ENCODE results near the gene IQGAP3.
"Not testable (repeated sequence)": the region's sequence is repeated elsewhere in the genome, so short reads cannot be mapped to it uniquely, and the experiment has no call there.

The IQGAP3 gene

GRCh38 chr1:156571919-156572662 lies at the start of gene IQGAP3:
Gene IQGAP3 (minus strand): TSS chr1:156572565. CDS start chr1:156572529, 36 bp downstream.
- DNase-seq: peak; percentile 94

DNA sequence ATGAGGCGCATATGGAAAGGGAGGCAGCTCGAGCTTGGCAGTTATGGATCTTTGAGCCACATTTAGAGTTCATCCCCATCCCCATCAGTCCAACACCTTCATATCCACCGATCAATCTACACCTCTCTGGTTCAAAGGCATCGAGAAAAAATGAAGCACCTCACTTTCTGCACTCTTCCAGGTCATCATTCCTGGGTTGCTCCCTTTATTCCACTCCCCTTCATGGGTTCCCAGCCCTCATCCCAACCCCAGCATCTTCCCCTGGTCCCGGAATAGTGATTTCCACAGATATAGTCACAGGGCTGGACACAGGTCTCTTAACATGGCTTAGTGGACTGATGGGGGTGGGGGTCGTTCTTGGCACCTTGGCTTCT lies 47.2 kb upstream of the IQGAP3 start:
- DNase-seq: no peak

DNA sequence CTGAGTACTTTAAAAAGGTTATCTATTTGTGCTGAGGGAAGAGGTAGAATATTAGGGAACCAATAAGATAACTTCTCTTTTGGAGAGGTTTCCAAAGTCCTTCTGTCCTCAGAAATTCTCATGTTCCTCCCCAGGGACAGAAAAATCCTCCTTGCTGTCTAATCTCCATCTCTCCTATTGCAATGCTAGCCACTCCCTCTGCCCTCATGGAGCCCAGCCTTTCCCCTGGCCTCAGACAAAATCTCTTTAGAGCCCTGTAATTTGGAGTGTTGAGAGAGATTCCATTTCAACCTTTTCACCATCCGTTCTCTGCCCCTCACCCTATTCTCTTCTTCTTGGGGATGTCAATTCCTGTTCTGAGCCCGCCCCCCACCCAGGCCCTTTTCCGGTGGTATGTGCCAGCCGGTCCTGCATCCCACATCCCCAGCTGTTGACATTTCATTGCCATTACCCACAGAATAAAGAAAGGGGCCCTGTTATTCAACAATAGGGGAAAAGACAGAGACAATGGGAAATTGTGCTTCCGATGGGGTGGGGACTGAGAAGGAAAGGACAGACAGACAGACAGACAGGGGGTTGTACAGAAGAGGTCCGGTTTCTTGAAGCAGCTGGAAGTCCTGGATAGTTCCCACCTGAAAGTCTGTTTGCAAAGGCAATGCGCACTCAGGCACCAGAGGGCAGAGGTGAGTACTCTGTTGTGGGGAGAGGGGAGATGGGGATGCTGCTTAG lies 46.7 kb upstream of the IQGAP3 start, which contains the start of gene HAPLN2:
TSS of gene HAPLN2 (plus strand) at position 563 of the 729 bp plus-strand sequence. CDS start 4,076 bp downstream, outside the sequence.
- DNase-seq: peak; percentile 71

- peak; percentile 90 for DNase-seq
Measured at GRCh38 chr1:156616463-156616862, 44.1 kb upstream of the IQGAP3 start.

GRCh38 chr1:156615946-156616345 lies 43.6 kb upstream of the IQGAP3 start:
- no peak for DNase-seq

GRCh38 chr1:156612666-156613065 lies 40.3 kb upstream of the IQGAP3 start:
- DNase-seq: no peak

DNA sequence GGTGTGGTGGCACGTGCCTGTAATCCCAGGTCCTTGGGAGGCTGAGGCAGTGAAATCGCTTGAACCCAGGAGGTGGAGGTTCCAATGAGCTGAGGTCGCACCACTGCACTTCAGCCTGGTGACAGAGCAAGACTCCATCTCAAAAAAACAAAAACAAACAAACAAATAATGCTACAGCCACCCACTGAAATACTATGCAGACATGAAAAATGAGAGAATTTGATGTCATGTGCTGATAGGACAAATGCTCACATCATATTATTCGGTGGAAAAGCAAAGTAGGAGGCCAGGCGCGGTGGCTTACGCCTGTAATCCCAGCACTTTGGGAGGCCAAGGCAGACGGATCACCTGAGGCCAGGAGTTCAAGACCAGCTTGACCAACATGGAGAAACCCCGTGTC lies 37.7 kb upstream of the IQGAP3 start:
- not testable (repeated sequence) for DNase-seq

GRCh38 chr1:156608981-156609380 lies 36.6 kb upstream of the IQGAP3 start:
- peak; percentile 80 for DNase-seq

GRCh38 chr1:156608036-156608674 lies 35.8 kb upstream of the IQGAP3 start:
- DNase-seq: peak; percentile 86

- DNase-seq: not testable (repeated sequence)
Measured at GRCh38 chr1:156607344-156607743, 35.0 kb upstream of the IQGAP3 start.

- peak; percentile 74 for DNase-seq
Measured at GRCh38 chr1:156602557-156602993, 30.2 kb upstream of the IQGAP3 start.

- no peak for DNase-seq
Measured at GRCh38 chr1:156601892-156602291, 29.5 kb upstream of the IQGAP3 start.

- DNase-seq: peak; percentile 91
Measured at GRCh38 chr1:156601122-156601830, 28.9 kb upstream of the IQGAP3 start, which contains the start of gene GPATCH4. Gene GPATCH4 (minus strand): TSS chr1:156601479.

GRCh38 chr1:156600733-156601121 lies 28.4 kb upstream of the IQGAP3 start:
- no peak for DNase-seq

- no peak for DNase-seq
Measured at GRCh38 chr1:156599811-156600210, 27.4 kb upstream of the IQGAP3 start.

DNA sequence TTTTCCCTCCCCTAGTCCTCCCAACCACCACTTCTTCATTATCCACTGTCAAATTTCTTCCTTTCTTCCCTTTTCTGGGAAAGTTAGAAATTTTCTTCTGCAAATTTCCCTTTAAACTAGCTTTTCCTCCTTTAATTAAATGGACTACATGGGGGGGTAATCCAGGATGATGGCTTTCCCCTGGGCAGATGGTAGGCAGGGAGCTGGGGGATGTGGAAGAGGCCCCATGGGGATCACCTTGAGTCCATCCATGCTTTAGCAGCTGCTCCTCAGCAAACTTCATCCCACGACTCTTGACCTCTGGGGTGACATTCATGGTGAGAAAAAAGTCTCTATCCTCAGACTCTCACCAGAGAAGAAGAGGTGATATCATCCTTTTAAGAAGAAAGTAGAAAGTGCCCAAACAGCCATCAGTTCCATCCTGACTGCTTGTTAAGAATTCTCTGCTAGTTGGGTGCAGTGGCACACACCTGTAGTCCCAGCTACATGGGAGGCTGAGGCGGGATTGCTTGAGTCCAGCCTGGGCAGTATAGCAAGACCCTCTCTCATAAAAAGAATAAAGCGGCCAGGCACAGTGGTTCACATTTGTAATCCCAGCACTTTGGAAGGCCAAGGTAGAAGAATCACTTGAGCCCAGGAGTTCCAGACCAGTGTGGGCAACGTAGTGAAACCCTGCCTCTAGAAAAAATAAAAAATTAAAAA lies 26.5 kb upstream of the IQGAP3 start:
- no peak for DNase-seq

DNA sequence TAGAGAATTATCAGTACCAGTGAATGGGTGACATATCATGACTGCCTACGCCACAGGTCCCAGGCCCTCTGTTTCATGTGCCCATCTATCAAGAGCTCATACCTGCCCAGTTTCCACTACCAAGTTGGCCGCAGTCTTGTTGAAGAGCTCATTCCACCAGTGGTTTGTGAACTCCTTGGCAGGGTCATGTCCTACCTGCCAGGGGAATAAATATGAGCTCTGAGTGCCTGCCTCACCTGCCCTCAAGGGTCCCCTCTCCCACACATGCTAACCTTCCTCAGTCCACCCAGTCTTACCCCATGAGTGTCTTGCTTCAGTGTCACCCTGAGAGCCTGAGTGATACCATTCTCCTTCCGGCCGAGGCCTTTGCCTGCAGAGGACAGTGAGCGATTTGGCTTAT lies 25.8 kb upstream of the IQGAP3 start:
- no peak for DNase-seq

DNA sequence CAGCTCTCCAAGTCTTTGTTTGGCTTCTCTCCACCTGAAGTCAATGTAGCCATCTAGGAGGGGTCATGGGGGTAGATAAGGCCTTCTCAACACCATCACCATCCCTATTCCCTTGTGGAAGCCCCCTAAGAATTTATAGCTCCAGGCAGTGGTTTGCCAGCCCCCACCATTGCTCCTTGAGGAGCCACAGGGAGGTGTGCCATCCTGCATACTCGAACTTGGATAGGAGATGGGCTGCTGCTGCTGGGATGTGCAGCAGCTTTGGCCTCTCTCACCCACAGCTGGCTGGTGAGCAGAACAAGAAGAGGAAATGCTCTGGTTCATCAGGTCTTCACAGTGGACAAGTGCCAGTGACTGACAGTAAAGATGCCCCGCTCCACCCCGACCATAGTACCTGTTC lies 24.1 kb upstream of the IQGAP3 start:
- no peak for DNase-seq

GRCh38 chr1:156595016-156595415 lies 22.7 kb upstream of the IQGAP3 start:
- DNase-seq: no peak

DNA sequence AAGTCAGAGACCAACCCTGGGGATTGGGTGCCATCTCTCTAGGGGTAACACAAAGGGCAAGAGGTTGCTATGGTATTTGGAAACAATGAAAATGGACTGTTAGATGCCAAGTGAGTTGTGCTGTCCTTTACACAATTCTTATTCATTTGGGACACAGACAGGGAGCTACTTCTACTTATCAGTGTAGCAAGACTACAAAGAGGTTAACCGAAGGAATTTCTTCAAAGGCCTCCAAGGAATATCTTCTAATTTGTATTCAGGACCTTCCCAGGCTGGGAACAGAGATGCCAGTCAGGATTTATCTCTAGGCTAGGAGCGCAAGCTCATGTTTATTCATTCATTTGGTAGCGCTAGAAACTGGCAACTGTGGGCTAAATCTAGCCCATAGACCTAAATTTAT lies 21.8 kb upstream of the IQGAP3 start:
- DNase-seq: no peak

- DNase-seq: no peak
Measured at GRCh38 chr1:156593661-156593989, 21.3 kb upstream of the IQGAP3 start.

DNA sequence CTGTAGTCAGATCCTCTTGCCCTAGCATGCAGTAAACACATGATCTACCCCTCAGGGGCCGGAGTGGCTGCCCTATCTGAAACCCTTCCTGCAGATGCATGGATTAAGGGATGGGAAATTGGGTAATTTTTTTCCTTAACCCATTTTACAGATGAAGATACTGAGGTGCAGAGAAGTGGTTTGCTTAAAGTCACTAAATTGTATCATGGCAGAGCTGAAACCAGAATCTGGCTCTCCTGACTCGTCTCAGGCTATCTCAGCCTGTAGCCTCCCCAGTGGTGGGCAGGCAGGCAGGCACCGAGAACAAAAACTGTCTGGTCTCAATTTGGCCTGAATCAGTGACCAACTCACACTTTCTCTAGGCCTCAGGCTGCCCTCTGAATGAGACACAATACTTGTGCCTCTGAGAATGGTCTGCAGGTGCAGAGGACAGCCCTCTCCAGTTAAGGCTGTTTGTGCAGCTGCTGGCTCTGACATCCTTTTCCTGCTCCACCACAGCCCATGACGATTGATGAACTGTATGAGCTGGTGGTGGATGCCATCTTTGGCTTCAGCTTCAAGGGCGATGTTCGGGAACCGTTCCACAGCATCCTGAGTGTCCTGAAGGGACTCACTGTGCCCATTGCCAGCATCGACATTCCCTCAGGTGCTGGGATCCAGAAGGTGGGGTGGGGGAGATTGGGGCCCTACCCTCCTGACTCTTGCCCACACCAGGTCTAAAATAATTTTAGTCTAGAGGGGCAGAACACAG lies 20.7 kb upstream of the IQGAP3 start:
- peak; percentile 36 for DNase-seq

Measured in NCI-H69 (cell line).